Right ventricle myocardium superior (tissue), 1 donor: ENCODE results near the gene RNF213. TPM values are rescaled to one million over a fixed set of nuclear protein-coding genes. Genes with fewer than 3 reads are reported as not detected.

Source experiments
- ATAC-seq: fragments of 200-7000 bp; cut with Tn5 transposase; one replicate; pipeline ENCODE4 v1.9.1; 2020; ENCODE audit warnings: mild to moderate bottlenecking; ENCODE audit not compliant: poor library complexity
- DNase-seq: peaks from one replicate; pipeline ENCODE4 v3.0.0-alpha.2; 2020
- intact Hi-C: fragments of 100-400 bp; cut with DNase I; formaldehyde crosslinking; loops from one replicate; pipeline ENCODE4 v1.11.2; 2022
- total RNA-seq: library from RNA; stranded (reverse); fragmentation: NEBNext Ultra II Directional; extraction: Animal tissue kit (Norgen Biotek cat#: 25700); gene quantifications from one replicate; pipeline ENCODE4 v1.2.1, GENCODE V29; 2021
- donor health status: DM: no; HTN: yes; CAD: no; lungs with severe emphysema.

RNF213 gene
- total RNA-seq, 1 donor from 2014 or later: 29.9 TPM

DNA sequence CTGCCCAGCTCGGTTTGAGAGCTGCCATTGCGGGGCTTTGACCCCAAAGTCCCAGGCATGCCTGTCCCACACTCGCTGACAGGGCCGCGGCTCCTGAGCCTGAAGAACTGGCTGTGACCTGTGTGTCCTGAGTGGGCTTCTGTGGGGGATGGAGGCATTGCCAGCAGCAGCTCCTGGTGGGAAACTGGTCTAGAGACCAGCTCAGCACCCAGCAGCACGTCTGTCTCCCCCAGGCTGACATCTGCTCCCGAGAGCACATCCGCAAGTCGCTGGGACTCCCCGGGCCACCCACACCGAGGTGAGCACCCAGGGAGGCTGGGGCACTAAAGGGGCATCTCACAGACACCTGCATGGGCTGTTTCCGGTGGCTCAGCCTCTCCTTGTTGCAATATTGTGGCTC is 167.7 kb downstream of the RNF213 start:
- ATAC-seq (no peak), DNase-seq (no peak)
- intact Hi-C loops: loop anchor here (5.0 kb wide), 1 partner anchor 554 kb away; no protein-coding TSS in a partner anchor

DNA sequence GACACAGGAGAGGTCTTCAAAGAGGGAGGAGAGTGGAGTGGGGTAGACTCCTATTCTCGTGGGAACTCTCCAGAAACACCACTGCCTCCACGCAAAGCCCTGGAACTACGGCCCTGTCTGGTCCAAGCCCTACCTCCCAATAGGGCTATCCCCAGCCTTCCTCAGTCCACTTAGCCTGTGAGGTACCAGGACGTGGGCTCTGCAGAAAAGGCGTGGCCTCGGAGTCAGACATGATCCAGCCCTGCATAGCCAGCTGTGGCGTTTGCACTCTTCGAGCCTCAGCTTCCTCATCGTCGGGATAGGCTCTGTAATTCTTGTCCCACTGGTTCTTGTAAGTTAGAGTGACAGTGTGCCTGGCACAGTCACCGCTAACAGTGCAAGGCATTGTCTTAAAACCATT is 168.1 kb downstream of the RNF213 start:
- intact Hi-C loops: loop anchor here (5.0 kb wide), 1 partner anchor 554 kb away; no protein-coding TSS in a partner anchor
- no peak for DNase-seq
- ATAC-seq: no peak

DNA sequence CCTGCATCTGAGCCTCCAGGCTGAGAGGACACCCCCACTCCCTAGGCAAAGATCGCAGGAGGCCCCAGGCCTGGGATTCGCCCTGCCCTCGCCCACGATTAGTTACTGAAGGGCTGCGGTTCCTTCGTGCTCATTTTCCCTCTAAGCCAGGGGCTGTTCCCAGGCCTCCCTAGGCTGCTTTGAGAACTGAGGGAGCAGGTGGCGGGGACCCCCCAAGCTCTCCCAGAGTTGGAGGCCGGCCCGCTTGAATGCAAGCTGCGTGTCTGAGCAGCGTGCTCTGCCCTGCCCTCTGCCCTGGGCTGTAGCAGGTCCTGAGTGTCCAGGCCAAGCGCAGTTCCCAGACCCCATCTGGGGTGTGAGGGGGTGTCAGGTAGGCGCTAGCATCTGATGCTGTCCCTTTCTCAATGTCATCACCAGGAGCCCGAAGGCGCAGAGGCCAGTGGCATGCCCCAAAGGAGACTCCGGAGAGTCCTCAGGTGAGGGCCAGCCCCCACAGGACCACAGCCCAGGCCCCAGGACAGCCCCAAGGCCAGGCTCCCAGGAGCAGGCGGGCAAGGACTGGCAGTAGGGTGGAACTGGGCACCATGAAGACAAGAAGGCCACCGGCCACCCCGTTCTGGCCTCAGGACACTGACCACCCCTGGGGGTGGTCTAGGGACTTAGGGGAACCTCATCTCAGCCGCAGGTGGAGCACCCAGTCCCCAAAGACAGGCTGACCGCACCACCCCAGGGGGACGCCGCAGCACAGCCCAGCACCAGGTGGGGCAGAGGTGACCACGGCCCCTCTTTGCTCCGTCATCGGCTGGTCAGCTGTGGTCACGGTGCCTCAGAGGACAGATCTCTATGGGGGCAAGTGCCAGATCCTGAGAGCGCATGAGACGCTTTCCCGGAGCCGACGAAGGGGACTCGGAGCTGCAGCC is 169.0 kb downstream of the RNF213 start:
- DNase-seq (no peak), ATAC-seq (no peak)
- intact Hi-C loops: loop anchor here (5.0 kb wide), 1 partner anchor 553 kb away; no protein-coding TSS in a partner anchor

DNA sequence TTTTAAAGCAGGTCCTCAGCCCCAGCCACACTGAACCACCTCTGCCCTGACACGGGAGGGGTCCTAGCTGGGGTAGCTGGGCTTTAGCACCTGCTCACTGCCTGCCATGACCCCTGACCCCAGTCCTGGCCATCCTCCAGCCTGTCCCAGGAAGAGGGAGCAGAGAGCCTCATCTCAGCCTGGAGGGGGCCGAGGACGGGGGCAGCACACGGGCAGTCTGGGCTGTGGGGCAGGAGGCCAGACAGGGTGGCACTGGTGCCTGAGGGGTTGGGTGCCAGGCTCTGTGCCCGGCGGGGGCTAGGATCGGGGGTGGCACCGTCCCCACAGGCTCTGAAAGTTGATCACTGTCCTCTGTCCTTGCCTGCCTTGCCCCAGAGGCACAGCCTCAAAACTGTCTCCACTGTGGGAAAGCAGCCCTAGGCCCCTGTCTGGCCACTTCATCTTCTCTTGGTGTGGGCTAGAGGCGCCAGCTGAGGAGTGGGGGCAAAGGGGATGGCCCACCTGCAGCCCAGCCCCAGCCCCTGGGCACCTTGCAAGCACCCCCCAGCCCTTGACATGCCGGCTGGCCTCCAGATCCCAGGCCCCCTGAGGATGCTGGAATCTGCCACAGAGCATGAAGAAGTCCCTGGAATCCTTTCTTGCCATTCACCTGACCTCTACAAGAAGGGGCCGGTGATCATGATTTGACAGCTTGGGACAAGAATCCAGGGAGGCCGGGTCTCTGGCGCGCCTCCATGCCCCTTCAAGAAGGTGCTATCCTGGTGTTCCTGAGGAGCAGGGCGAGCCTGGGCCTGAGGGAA is 170.0 kb downstream of the RNF213 start:
- intact Hi-C loops: no loop called here
- no peak for ATAC-seq
- DNase-seq: peak; percentile 27

DNA sequence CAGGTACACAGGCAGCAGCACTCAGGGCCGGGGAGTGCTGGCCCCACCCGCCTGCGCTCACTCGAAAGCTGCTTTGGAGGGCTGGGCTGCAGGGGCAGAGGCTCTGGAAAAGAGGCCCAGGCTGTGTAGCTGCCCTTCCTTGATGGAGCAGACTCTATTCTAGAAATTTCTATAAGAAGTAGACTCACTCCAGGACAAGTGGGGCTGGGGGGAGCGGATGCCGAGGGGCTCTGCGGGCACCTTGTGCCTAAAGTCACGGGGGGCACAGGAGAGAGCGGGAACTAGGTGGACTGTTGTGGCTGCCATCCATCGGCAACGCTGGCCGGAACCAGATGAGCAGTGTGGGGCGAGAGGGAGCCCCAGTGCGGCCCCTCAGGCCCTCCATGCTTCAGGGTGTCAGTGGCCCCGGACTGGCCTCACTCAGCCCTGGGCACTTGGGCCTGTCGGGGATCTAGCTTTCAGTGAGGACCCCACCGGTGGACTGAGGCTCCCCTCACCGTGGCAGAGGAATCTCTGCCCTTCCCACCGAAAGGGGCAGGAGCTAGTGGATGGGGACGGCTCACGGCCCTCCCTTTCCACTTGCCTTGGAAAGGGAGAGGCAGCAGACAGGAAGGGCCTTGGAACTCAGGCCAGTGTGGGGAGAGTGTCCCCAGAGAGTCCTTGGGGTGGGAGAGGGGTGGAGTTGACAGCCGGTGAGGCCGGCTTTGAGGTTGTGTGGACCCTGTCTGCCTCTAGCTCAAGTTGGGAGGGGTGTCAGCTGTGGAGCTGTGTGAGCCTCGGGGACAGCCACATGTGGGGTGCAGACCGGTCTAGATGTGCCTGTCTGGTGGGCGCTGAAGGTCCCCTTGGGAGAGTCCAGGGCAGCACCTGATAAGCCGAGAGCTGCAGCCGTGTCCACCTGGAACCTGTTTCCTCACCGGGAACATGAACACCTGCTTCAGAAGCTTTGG is 170.9 kb downstream of the RNF213 start:
- intact Hi-C loops: no loop called here
- DNase-seq: peak; percentile 33
- ATAC-seq: no peak

DNA sequence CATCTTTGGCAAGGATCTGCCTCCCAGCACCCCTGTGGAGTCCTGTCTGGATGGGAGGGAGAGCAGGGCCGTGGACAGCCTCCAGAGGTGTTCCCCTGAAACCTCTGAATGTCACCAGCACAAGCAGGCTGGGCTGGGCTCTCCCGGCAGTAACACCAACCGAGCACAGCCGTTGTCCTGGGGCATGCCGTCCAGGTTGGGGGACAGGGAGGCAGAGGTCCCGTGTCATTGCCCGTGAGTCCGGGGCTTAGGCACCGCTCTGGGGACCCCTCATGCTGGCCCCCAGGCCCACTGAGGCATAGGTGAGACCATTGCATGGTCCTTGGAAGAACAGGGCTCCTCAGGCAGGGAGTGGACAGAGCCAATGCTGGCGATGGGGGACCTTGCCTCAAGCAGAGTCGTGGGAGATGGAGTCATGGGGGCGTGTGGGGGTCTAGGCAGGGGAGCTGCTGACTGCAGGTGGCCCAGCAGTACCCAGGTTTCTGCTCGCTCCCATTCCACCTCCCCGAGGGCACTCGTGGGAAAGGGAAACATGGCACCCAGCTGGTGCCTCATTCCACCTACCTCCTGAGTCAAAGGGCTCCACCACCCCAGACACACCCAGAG is 171.8 kb downstream of the RNF213 start:
- ATAC-seq: no peak
- peak; percentile 29 for DNase-seq
- intact Hi-C loops: no loop called here

DNA sequence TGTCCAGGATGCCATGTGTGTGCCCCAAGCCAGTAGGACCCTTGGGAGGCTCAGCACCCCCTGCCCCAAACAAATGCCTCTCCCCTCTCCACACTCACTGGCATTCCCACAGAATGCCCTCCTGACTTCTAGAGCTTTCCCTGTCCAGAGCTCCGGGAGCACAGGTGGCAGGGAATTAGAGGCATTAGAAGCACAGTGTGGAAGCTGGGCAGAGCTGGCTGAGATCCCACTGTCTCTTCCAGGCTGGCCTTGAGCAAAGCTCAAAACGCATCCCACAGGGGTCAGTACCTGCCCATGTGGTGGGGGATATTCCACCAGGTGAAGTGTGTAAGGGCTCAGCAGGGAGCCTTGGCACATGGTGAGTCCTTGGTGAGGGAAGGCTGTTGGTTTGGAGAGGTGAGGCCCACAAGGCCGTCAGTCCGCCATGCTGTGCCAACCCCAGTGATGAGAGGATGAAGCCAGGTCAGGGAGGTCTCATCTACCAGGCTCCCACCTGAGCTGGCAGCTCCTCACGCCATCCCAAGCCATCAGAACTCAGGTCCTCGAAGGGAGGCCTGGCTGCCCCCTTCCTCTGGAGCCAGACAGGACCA is 172.4 kb downstream of the RNF213 start:
- intact Hi-C loops: no loop called here
- ATAC-seq (no peak), DNase-seq (peak; percentile 28)

DNA sequence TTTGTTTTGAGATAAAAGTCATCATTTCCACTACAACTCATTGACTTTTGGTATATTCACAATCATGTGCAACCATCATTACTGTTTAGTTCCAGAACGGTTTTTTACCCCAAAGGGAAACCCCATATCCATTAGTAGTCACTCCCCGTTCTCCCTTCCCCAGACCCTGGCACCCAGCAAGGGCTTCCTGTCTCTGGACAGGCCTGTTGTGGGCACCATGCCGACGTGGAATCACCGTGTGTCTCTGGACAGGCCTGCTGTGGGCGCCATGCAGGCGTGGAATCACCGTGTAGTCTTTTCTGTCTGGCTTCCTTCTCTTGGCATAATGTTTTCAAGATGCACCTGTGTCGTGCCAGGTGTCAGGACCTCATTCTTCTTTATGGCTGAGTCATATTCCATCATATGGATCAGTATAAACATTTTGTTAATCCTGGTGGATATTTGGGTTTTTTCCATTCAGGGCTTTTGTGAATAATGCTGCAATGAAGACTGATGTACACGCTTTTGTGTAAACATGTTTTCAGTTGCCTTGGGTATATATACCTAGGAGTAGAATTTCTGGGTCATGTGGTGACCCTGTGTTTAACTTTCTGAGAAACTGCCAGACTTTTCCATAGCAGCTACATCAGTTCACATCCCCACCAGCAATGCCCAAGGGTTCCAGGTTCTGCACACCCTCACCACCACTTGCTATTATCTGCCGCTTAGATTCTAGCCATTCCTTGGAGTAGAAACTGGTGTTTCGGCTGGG is 173.4 kb downstream of the RNF213 start:
- no peak for ATAC-seq
- intact Hi-C loops: no loop called here
- DNase-seq: peak; percentile 15

DNA sequence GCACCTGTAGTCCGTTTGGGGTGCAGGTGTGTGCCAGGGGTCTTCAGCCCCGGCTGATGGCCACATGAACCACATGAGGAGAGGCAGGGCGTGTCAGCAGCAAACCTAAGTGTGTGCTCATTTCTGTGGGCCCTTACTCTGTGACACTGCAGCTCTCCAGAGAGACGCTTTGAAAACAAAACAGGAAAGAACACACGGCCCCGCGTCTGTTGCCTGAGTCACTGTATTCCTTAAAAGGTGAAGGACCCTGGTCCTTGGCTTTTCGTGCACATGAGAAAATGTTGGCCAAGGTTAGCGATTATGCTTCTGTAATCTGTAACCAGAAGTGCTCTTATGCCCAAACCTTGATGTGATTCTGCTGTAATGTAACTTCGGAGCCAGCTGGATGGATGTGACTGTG is 176.9 kb downstream of the RNF213 start:
- no peak for ATAC-seq
- DNase-seq: peak; percentile 6
- intact Hi-C loops: no loop called here

DNA sequence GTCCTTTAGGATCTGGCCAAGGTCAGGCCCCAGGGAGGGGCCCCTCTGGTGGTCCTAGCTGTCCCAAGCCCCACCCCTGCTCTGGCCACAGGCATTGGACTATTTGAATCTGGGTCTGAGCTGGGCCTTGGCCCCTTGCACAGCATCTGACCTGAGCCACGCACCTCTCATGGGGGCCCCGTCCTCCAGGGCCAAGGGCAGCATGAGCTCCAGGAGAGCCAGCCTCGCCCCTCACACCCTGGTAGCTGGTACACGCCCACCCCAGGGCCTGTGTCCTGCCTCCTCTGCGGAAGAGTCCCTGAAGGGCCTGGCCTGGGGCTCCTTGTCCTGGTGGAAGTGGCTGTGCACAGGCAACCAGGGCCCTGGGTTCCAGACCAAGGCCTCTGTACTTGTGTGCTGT is 178.2 kb downstream of the RNF213 start:
- intact Hi-C loops: no loop called here
- ATAC-seq: no peak
- no peak for DNase-seq

DNA sequence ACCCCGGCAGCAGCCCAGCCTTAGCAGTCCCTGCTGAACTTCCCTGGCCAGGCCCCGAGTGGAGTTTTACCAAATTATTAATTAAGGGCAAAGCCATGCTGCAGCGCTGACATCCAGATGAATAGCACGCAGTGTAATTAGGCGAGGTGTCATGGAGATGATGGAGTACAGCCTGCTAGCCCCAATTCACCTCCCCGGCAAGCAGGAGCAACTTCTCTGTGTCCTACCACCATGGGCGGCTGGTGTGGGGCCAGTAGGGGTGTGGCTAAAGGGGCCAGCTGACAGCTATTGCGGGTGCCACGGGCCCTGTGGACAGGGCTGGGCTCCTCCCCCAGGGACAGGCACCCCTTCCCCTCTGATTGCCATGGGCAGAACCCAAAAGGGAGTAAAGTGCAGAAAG is 178.8 kb downstream of the RNF213 start:
- DNase-seq (no peak), ATAC-seq (no peak)
- intact Hi-C loops: no loop called here

DNA sequence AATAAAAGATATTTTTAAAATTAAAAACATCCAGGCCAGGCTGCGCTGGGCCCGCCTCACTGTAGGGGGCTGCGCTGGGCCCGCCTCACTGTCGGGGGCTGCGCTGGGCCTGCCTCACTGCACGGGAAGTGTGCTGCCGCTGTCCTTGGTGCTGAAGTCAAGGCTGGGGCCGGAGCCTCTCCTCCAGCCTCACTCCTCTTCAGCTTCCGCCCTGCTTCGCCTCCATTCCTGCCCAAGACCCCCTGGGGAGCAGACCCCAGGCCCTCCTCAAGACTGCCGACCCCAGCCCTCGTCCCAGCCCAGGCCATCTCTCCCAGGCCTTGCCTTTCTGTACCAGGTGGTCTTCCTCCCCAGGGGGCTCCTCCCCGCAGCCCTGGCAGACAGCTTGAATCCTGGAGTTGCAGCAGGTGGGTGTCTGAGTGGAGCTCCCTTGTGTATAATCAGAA is 180.5 kb downstream of the RNF213 start:
- ATAC-seq: peak; percentile 61
- intact Hi-C loops: no loop called here

DNA sequence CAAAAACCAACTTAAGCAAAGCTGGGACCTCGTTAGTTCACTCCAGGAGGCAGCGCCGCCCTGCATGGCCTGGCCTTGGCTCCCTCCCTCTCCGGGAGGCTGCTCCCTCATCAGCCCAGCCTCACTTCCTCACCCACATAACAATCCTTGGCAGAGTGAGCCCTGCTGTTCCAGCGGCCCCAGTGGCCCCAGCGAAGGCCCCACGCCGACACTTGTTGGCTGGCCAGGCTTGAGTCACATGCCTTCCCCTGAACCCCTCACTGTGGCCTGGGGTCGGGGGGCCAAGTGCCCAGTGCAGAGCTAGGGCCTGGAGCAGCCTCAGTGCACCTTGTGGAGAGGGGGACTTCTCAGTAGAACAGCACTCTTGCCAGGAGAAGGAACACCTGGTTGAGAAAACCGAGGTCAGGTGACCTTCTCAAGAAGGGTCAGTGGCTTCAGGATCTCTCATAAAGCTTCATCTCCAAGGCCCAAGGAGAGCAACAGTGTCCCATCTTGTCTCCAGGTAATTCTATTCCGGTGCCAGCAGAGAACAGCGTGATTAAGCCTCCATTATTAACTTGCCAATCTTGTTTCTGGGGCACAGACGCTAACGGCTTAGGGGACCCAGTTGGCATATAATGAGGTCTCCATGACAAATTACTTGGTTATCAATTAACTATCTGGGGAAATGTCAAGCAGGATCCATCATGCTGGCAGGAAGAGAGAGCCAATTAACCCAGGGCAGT is 181.1 kb downstream of the RNF213 start:
- no peak for ATAC-seq
- no peak for DNase-seq
- intact Hi-C loops: no loop called here

More for the DNA sequence above, 180.5 kb downstream of the RNF213 start:
- peak; percentile 55 for DNase-seq

DNA sequence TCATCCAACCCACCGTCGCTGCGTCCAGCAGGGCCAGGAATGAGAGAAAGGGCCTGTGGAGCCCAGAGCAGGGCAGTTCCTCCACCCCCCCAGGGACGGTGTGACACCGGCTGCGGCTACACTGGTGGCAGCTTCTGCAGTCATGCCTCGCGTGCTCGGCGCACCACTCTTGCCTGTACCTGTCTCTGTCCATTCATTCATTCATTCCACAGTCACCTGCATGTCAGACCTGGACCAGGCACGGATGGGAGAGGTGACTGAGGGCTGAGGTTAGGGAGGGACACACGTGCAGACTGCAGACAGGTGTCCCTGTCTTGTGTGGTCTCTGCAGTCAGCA is 181.6 kb downstream of the RNF213 start:
- intact Hi-C loops: no loop called here
- DNase-seq (no peak), ATAC-seq (no peak)

DNA sequence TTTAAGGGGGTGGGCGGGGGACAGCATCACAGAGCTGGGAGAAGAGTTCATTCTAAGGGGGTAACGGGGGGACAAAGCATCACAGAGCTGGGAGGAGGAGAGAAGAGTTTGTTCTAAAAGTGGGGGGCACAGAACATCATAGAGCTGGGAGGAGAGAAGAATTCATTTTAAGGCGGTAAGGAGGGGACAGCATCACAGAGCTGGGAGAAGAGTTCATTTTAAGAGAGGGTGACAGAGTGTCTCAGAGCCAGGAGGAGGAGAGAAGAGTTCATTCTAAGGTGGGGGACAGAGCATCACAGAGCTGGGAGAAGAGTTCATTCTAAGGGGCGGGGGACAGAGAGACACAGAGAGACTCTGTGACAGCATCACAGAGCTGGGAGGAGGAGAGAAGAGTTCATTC is 182.1 kb downstream of the RNF213 start:
- ATAC-seq (no peak), DNase-seq (no peak)
- intact Hi-C loops: no loop called here

DNA sequence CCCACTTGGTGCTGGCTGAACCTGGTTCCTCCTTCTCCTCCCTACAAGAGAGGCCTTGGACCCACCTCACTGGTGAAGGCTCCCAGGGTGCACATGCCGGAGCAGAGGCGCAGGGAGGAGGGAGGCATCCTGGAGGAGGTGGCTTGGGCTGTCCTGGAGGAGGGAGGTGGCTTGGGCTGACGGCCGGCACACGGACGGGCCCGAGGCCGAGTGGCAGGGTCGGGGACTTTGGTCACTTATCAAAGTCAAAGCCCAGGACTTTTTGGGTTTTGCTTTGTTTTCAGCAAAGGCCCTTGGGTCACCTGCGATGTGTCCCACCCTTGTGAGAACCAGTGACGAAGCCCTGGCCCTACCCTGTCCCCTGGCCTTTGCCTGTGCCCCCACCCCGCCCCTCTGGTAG is 182.8 kb downstream of the RNF213 start:
- ATAC-seq: no peak
- intact Hi-C loops: no loop called here
- no peak for DNase-seq
